OCI-LY7 (cell line): ENCODE data around the gene TFAP2A.

ENCODE experiments used
- CTCF ChIP-seq: fragments of 200-600 bp; sonication (generic); conservative IDR thresholded peaks from 2 replicates; pipeline ENCODE4 v1.5.1; 2014; ENCODE audit warnings: mild to moderate bottlenecking, antibody characterized with exemption, low read length, moderate library complexity, mixed read lengths
- EZH2phosphoT487 ChIP-seq: fragments of 200-600 bp; sonication (generic); IDR thresholded peaks from 2 replicates; pipeline ENCODE4 v1.6.1; 2018; ENCODE audit warnings: low read depth, borderline replicate concordance, mild to moderate bottlenecking, mixed run types, antibody characterized with exemption, low read length, moderate library complexity, mixed read lengths

- TF ChIP-seq CTCF (no peak), EZH2phosphoT487 (no peak)
These were observed 14.5 kb downstream of the TFAP2A start for GRCh38 chr6:10400330-10400729.
